ENCODE results near the gene CAMKV.

- TF ChIP-seq EP300 (IDR thresholded peaks at IDR 0.05; ENCODE audit: borderline replicate concordance in 1 of 2, low read depth in 2 of 2, low read length in 2 of 2) (no peak), JUN (IDR thresholded peaks at IDR 0.05; ENCODE audit: low read depth, low read length) (no peak)
Observed at GRCh38 chr3:49864505-49864904, 5.2 kb downstream of the CAMKV start.
